IMR-90 (cell line): ENCODE data around the gene SIGLEC9. TPM values are rescaled to one million over a fixed set of nuclear protein-coding genes. Genes with fewer than 3 reads are reported as not detected.

Experiments
- ATAC-seq: fragments of 200-7000 bp; cut with Tn5 transposase; 2 replicates; pipeline ENCODE4 v1.9.1; 2020; ENCODE audit warnings: low read depth, mild to moderate bottlenecking, moderate library complexity
- BruUV-seq: library from RNA; stranded (reverse); fragments of 400-500 nt; replicated peaks from 2 replicates; lab custom pipeline; 2021; lab: Mats Ljungman, UMichigan
- CTCF ChIA-PET: fragments of 300-600 bp; formaldehyde crosslinking; extraction: SDS; loops from one replicate; lab custom pipeline; 2021; ENCODE audit warnings: antibody characterized with exemption; lab: Yijun Ruan, JAX
- POLR2A ChIA-PET: fragments of 300-600 bp; sonication (Branson Sonifier 250); formaldehyde crosslinking; loops from one replicate; lab custom pipeline; 2022; ENCODE audit warnings: antibody characterized with exemption; ENCODE audit not compliant: unreplicated experiment; lab: Charles Lee
- DNase-seq: peaks from one replicate; pipeline ENCODE4 v3.0.0; 2013
- H2AFZ ChIP-seq: replicated peaks from 2 replicates; pipeline ENCODE3; 2013; ENCODE audit warnings: low read length, mild to moderate bottlenecking; ENCODE audit not compliant: poor library complexity
- H2AK5ac ChIP-seq: 2 replicates; pipeline ENCODE4 v1.6.1; 2013; ENCODE audit warnings: low read depth, low read length, inconsistent platforms
- H2AK9ac ChIP-seq: replicated peaks from 2 replicates; pipeline ENCODE3; 2013; ENCODE audit warnings: mild to moderate bottlenecking, low read depth, low read length, moderate library complexity; ENCODE audit not compliant: poor library complexity
- H2BK120ac ChIP-seq: 2 replicates; pipeline ENCODE4 v1.6.1; 2013; ENCODE audit warnings: low read depth, low read length, inconsistent platforms
- H2BK15ac ChIP-seq: 3 replicates; pipeline ENCODE4 v1.6.1; 2013; ENCODE audit warnings: low read depth, low read length, inconsistent platforms
- H2BK20ac ChIP-seq: 2 replicates; pipeline ENCODE4 v1.6.1; 2013; ENCODE audit warnings: low read depth, mild to moderate bottlenecking, inconsistent platforms, low read length, moderate library complexity
- H2BK5ac ChIP-seq: 2 replicates; pipeline ENCODE4 v1.6.1; 2013; ENCODE audit warnings: mild to moderate bottlenecking, low read depth, low read length, inconsistent platforms; ENCODE audit not compliant: poor library complexity, severe bottlenecking
- H3K14ac ChIP-seq: replicated peaks from 2 replicates; pipeline ENCODE4 v1.6.1; 2013; ENCODE audit warnings: low read depth, low read length, inconsistent platforms
- H3K18ac ChIP-seq: 2 replicates; pipeline ENCODE4 v1.6.1; 2013; ENCODE audit warnings: low read depth, low read length, control low read depth
- H3K23ac ChIP-seq: 2 replicates; pipeline ENCODE4 v1.6.1; 2013; ENCODE audit warnings: low read depth, low read length, inconsistent platforms
- H3K27ac ChIP-seq: 2 replicates; pipeline ENCODE4 v1.5.1; 2013; ENCODE audit warnings: mild to moderate bottlenecking, control low read depth, low read length; ENCODE audit not compliant: insufficient read depth
- H3K27me3 ChIP-seq: 2 replicates; pipeline ENCODE4 v1.6.1; 2013; ENCODE audit warnings: low read length; ENCODE audit not compliant: control insufficient read depth, insufficient read depth
- H3K36me3 ChIP-seq: 2 replicates; pipeline ENCODE4 v1.6.1; 2013; ENCODE audit warnings: low read length, mixed read lengths; ENCODE audit not compliant: control insufficient read depth, insufficient read depth
- H3K4ac ChIP-seq: 2 replicates; pipeline ENCODE4 v1.6.1; 2013; ENCODE audit warnings: low read depth, low read length, inconsistent platforms
- H3K4me1 ChIP-seq: 2 replicates; pipeline ENCODE4 v1.6.1; 2013; ENCODE audit warnings: low read length, mixed read lengths; ENCODE audit not compliant: control insufficient read depth, insufficient read depth
- H3K4me2 ChIP-seq: 2 replicates; pipeline ENCODE4 v1.6.1; 2013; ENCODE audit warnings: low read depth, mild to moderate bottlenecking, control low read depth, low read length, moderate library complexity
- H3K4me3 ChIP-seq: 2 replicates; pipeline ENCODE4 v1.5.1; 2013; ENCODE audit warnings: low read depth, mild to moderate bottlenecking, control low read depth, low read length, moderate library complexity; ENCODE audit not compliant: insufficient read depth
- H3K56ac ChIP-seq: 2 replicates; pipeline ENCODE4 v1.6.1; 2013; ENCODE audit warnings: low read length, inconsistent platforms; ENCODE audit not compliant: insufficient read depth; ENCODE audit errors: extremely low read depth
- H3K79me1 ChIP-seq, 2 experiments: 2 replicates each; pipeline ENCODE4 v1.6.1; 2013; ENCODE audit warnings: low read length in 2 of 2, inconsistent platforms in 1 of 2, low read depth in 1 of 2
- H3K9ac ChIP-seq: 2 replicates; pipeline ENCODE4 v1.6.1; 2013; ENCODE audit warnings: low read depth, low read length, control low read depth
- H3K9me1 ChIP-seq: 2 replicates; pipeline ENCODE4 v1.6.1; 2013; ENCODE audit warnings: low read length, inconsistent platforms; ENCODE audit not compliant: insufficient read depth
- H3K9me3 ChIP-seq: 2 replicates; pipeline ENCODE4 v1.6.1; 2013; ENCODE audit warnings: low read length; ENCODE audit not compliant: control insufficient read depth, insufficient read depth
- H4K20me1 ChIP-seq: 2 replicates; pipeline ENCODE4 v1.6.1; 2013; ENCODE audit warnings: low read length, inconsistent platforms; ENCODE audit not compliant: insufficient read depth
- H4K5ac ChIP-seq: 2 replicates; pipeline ENCODE4 v1.6.1; 2013; ENCODE audit warnings: mild to moderate bottlenecking, low read depth, low read length, control low read depth
- H4K8ac ChIP-seq, 2 experiments: 2 replicates each; pipeline ENCODE4 v1.6.1; 2013; ENCODE audit warnings: low read depth in 2 of 2, low read length in 2 of 2, control low read depth in 1 of 2, inconsistent platforms in 1 of 2
- H4K91ac ChIP-seq: 2 replicates; pipeline ENCODE4 v1.6.1; 2013; ENCODE audit warnings: low read depth, low read length, inconsistent platforms; ENCODE audit not compliant: insufficient read depth
- BHLHE40 ChIP-seq: fragments of 150-350 bp; IDR thresholded peaks from 2 replicates; pipeline ENCODE4 v1.6.1; 2016; ENCODE audit warnings: mild to moderate bottlenecking, low read depth, low read length
- CEBPB ChIP-seq: IDR thresholded peaks from 2 replicates; pipeline ENCODE4 v1.6.1; 2012; ENCODE audit warnings: low read depth, low read length, improper control_type of control experiment
- CHD1 ChIP-seq: IDR thresholded peaks from 2 replicates; pipeline ENCODE4 v1.6.1; 2012; ENCODE audit warnings: low read depth, low read length, improper control_type of control experiment
- CTCF ChIP-seq: conservative IDR thresholded peaks from 2 replicates; pipeline ENCODE4 v1.5.1; 2012; ENCODE audit warnings: mild to moderate bottlenecking, low read depth, low read length, improper control_type of control experiment
- ELK1 ChIP-seq: fragments of 150-350 bp; IDR thresholded peaks from 2 replicates; pipeline ENCODE4 v1.6.1; 2016; ENCODE audit warnings: low read depth, mild to moderate bottlenecking, low read length, moderate library complexity, borderline replicate concordance
- FOS ChIP-seq: fragments of 150-350 bp; IDR thresholded peaks from 2 replicates; pipeline ENCODE4 v1.6.1; 2016; ENCODE audit warnings: low read depth, low read length
- MAFK ChIP-seq: IDR thresholded peaks from 2 replicates; pipeline ENCODE4 v1.6.1; 2012; ENCODE audit warnings: low read depth, low read length, improper control_type of control experiment
- MAZ ChIP-seq: IDR thresholded peaks from 2 replicates; pipeline ENCODE4 v1.6.1; 2012; ENCODE audit warnings: low read depth, mild to moderate bottlenecking, low read length, improper control_type of control experiment, moderate library complexity, borderline replicate concordance
- MXI1 ChIP-seq: IDR thresholded peaks from 2 replicates; pipeline ENCODE4 v1.6.1; 2012; ENCODE audit warnings: low read depth, mild to moderate bottlenecking, low read length, moderate library complexity, borderline replicate concordance
- NFE2L2 ChIP-seq: fragments of 150-350 bp; IDR thresholded peaks from 2 replicates; pipeline ENCODE4 v1.6.1; 2016; ENCODE audit warnings: low read depth, mild to moderate bottlenecking, low read length
- POLR2A ChIP-seq: IDR thresholded peaks from 2 replicates; pipeline ENCODE4 v1.6.1; 2012; ENCODE audit warnings: mild to moderate bottlenecking, low read depth, low read length
- RAD21 ChIP-seq: IDR thresholded peaks from 2 replicates; pipeline ENCODE4 v1.6.1; 2012; ENCODE audit warnings: low read length, improper control_type of control experiment
- RCOR1 ChIP-seq: IDR thresholded peaks from 2 replicates; pipeline ENCODE4 v1.6.1; 2012; ENCODE audit warnings: mild to moderate bottlenecking, low read length, improper control_type of control experiment; ENCODE audit not compliant: insufficient replicate concordance
- RFX5 ChIP-seq: IDR thresholded peaks from 2 replicates; pipeline ENCODE4 v1.8.0; 2012; ENCODE audit warnings: low read depth, mild to moderate bottlenecking, low read length, moderate library complexity
- SMC3 ChIP-seq: fragments of 150-350 bp; IDR thresholded peaks from 2 replicates; pipeline ENCODE4 v1.6.1; 2016; ENCODE audit warnings: low read depth, mild to moderate bottlenecking, antibody characterized with exemption, low read length, moderate library complexity
- USF2 ChIP-seq: fragments of 150-350 bp; IDR thresholded peaks from 2 replicates; pipeline ENCODE4 v1.6.1; 2017; ENCODE audit warnings: mild to moderate bottlenecking, antibody characterized with exemption, low read length, low read depth
- WGBS, 2 experiments: methylation state at CpG; one replicate each; pipeline versions ENCODE4 v1.1.5 to v1.1.7; 2013; ENCODE audit warnings: missing lambda C conversion rate in 2 of 2; ENCODE audit not compliant: insufficient read length in 1 of 2; ENCODE audit errors: extremely low coverage in 2 of 2; 5-methylcytosine and 5-hydroxymethylcytosine counted together
- dilution Hi-C: fragments of 300-500 bp; cut with HindIII; formaldehyde crosslinking; loops from one replicate; pipeline ENCODE4 v1.14.3; 2018; ENCODE audit warnings: low sequenced_read_pairs; ENCODE audit not compliant: unreplicated experiment
- in situ Hi-C: fragments of 300-500 bp; cut with MboI; formaldehyde crosslinking; loops from 3 replicates; pipeline ENCODE4 v1.14.3; 2019; ENCODE audit warnings: low sequenced_read_pairs, inconsistent platforms, mixed read lengths
- intact Hi-C: fragments of 100-400 bp; cut with micrococcal nuclease; formaldehyde crosslinking; loops from 2 replicates; pipeline ENCODE4 v1.10.0; 2022
- polyA plus RNA-seq, 3 experiments: library from polyadenylated mRNA; depleted of rRNA; stranded (reverse); fragments of >200 nt; gene quantifications; 2 replicates each; pipeline ENCODE4 v1.2.3, GENCODE V29; 2012; ENCODE audit warnings: low replicate concordance in 1 of 3
- total RNA-seq: library from RNA; depleted of rRNA; stranded (reverse); fragments of >200 nt; gene quantifications from 2 replicates; pipeline ENCODE4 v1.2.3, GENCODE V29; 2012

Gene SIGLEC9
- total and polyA plus RNA-seq, 2 of the 4 experiments (the other 2 are of a cell fraction), result 0.03 TPM; not detected in 1

GRCh38 chr19:51128227-51128626 is 3.5 kb downstream of the SIGLEC9 start:
- no TSS peak for BruUV-seq
- H2BK5ac ChIP-seq, result no peak overlapping the region
- 69% methylated on average over 2 of the region's 7 CpGs; no CpG with 5 or more reads in 1 of the 2 experiments for WGBS, 2 experiments
- H3K4me1 ChIP-seq, result 0 out of 2 replicates have a peak, but pooled peaks cover 2% of the 10 kb centered on the region
- no peak overlapping the region for H4K5ac ChIP-seq
- no peak overlapping the region for H3K18ac ChIP-seq
- no peak overlapping the region; the same call in 1 of the 2 replicates for H2AK5ac ChIP-seq
- no peak overlapping the region for H3K4me3 ChIP-seq
- H3K27me3 ChIP-seq, result no peaks in the 10 kb centered on the region; the same call in 1 of the 2 replicates
- H2BK20ac ChIP-seq, result no peak overlapping the region
- H3K56ac ChIP-seq, result no peak overlapping the region
- in situ Hi-C loops, result no loop called here
- H4K91ac ChIP-seq, result no peak overlapping the region
- DNase-seq, result no peak
- 0 out of 2 replicates have a peak overlapping the region, but pooled peaks have one; percentile 15 for H2BK120ac ChIP-seq
- H3K36me3 ChIP-seq, result no peaks in the 10 kb centered on the region
- POLR2A ChIA-PET, result no interaction called here
- peaks cover 4% of the 10 kb centered on the region; the same call in 1 of the 2 replicates for H3K9me1 ChIP-seq
- dilution Hi-C loops, result no loop called here
- 0 out of 4 replicates have a peak overlapping the region, but pooled peaks of 1 of the 2 experiments have one; percentile 10 for H4K8ac ChIP-seq
- CTCF ChIA-PET, result no interaction called here
- no peak overlapping the region for H3K9ac ChIP-seq
- H3K23ac ChIP-seq, result no peak overlapping the region
- H3K14ac ChIP-seq, result no peak overlapping the region
- H2AFZ ChIP-seq, result peak overlapping the region; percentile 51
- H3K9me3 ChIP-seq, result no peaks in the 10 kb centered on the region
- H2AK9ac ChIP-seq, result peak overlapping the region; percentile 78
- H3K79me1 ChIP-seq, result no peaks in the 10 kb centered on the region
- no peak overlapping the region for H3K27ac ChIP-seq
- TF ChIP-seq RAD21 (no peak), SMC3 (no peak), CTCF (no peak), MAZ (no peak), POLR2A (no peak), BHLHE40 (no peak), MAFK (no peak), CHD1 (no peak), RCOR1 (no peak), NFE2L2 (no peak), RFX5 (no peak), ELK1 (no peak), CEBPB (no peak), MXI1 (no peak), USF2 (no peak), FOS (no peak)
- H4K20me1 ChIP-seq, result no peaks in the 10 kb centered on the region
- intact Hi-C loops, result no loop called here
- no peak overlapping the region for H2BK15ac ChIP-seq
- no peak for ATAC-seq
- H3K4ac ChIP-seq, result peak overlapping the region; percentile 15; the same call in 1 of the 2 replicates
- no peak overlapping the region for H3K4me2 ChIP-seq
